HG03571 (cell line): ENCODE measurements around the gene CPD.
"Not testable (repeated sequence)": the region's sequence is repeated elsewhere in the genome, so short reads cannot be mapped to it uniquely, and the experiment has no call there.

Experiments
- ATAC-seq: cut with Tn5 transposase; IDR thresholded peaks from one replicate; pipeline ENCODE4 v1.9.1; 2021; ENCODE audit not compliant: unreplicated experiment

The CPD gene

DNA sequence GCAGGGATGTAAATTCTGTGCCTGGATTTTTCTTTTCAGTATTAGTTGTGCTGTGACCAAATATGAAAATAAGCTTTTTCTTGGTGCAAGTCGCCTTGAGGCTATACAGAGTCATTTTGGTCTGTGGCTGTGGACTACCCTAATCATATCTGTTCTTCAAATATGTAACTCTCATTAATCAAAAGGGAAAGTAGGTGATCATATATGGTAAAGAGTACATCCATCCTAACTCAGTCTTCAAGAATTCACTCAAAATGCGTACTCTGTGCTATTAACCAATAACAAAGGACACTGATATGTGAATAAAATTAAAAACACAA lies 2.6 kb downstream of the CPD start:
- no peak for ATAC-seq

DNA sequence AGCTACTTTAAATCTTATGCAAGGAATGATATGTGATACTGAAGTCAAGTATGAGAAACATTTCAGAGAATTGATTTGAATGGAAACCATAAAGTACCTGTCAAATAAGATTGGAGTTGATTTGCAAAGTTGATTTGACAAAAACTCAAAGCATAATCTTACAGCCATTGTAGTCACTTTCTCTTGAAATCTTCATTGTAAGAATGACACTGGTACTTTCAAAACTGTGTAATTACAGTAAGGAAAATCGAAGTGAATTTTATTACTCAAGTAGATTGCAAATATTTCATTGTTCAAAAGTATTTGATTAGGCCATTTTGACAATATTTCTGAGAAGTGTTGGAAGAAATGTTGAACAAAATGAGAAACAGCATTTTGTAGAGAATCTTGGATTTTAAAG lies 3.6 kb downstream of the CPD start:
- ATAC-seq: no peak

DNA sequence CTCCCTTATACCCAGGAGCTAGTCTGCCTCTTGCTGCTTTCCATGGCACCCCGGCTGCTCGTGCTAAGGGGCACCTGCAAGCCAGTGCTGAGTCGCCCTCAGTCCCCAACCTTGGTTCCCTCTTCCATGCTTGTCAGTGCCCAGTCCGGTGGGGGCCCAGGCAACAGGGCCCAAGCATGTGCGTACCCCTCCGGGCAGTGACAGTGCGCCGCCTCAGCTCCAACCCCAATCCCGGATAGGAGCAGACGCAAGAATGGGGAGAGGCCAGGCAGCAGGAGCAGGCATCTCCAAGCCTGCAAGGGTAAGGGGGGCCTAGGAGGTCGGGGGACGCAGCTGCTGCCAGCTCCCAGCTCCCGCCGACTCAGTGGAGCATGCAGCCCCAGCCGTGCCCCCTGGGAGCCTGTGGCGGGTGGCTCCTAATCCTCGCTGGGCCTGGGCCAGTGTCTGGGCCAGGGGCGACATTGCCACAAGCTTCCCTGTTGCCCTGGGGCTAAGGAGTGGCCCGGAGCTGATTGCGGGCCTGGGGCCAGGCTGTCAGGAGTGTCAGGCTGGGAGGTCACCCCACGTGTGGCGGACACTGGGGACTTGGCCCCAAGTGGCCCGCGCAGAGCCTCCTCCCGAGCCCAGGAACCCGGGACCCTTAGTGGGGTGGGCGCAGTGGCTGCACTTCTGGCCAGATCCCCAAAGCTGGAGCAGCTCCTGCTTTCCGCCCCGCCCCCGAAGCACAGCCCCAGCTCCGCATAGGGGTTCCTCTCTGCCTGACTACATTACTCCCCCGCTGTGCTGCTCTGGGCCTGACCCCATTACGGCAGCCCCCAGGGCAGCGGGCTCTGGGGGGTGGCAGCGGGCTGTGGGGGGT lies 9.8 kb downstream of the CPD start:
- no peak for ATAC-seq

DNA sequence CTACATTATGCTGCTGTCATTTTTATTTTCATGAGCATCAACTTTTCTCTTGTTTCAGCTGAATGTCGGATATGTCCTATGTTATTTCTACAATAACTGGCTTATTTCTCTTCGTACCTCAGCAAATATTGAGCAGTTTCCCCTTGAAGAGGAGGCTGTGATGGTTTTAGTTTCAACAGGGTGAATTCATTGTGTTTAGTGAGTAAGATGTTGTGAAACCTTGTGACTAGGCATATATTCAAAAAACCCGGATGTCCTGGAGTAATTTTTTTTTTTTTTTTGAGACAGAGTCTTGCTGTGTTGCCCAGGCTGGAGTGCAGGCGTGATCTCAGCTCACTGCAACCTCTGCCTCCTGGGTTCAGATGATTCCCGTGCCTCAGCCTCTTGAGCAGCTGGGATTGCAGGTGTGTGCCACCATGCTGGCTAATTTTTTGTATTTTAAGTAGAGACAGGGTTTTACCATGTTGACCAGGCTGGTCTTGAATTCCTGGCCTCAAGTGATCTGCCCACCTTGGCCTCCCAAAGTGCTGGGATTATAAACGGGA lies 11.1 kb downstream of the CPD start:
- no peak for ATAC-seq

DNA sequence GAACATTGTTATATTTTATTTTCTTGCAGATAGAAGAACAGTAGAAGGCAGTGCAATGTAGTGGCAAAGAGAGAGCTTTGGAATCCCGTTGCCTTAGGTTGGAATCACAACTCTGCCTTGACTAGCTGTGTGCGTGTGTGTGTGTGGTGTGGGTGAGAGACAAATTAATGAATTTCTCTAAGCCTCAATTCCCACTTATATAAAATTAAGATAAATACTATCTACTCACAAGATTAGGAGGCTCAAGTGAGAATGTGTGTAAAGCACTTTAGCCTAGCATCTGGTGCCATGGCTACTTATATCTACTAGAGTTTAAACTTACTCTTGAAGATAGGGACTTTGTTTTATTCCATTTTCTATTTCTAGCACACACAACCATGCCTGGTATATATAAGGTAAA lies 12.8 kb downstream of the CPD start:
- no peak for ATAC-seq

DNA sequence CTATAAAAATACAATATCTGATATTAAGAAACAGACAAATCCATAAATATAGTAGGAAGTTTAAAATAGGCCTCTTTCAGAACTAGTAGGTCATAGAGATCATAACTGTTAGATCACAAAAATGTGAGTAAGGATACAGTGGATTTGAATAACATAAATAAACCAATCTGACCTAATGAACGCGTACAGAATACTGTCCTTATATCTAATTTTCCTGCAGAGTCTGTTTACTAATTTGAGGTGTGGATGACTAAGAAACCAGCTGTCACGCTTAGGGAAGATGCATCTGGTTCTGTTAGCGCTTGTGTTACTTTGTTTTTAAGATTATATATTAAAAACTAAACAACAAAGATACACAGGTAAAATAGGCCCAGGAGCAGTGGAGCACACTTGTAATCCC lies 14.8 kb downstream of the CPD start:
- no peak for ATAC-seq

DNA sequence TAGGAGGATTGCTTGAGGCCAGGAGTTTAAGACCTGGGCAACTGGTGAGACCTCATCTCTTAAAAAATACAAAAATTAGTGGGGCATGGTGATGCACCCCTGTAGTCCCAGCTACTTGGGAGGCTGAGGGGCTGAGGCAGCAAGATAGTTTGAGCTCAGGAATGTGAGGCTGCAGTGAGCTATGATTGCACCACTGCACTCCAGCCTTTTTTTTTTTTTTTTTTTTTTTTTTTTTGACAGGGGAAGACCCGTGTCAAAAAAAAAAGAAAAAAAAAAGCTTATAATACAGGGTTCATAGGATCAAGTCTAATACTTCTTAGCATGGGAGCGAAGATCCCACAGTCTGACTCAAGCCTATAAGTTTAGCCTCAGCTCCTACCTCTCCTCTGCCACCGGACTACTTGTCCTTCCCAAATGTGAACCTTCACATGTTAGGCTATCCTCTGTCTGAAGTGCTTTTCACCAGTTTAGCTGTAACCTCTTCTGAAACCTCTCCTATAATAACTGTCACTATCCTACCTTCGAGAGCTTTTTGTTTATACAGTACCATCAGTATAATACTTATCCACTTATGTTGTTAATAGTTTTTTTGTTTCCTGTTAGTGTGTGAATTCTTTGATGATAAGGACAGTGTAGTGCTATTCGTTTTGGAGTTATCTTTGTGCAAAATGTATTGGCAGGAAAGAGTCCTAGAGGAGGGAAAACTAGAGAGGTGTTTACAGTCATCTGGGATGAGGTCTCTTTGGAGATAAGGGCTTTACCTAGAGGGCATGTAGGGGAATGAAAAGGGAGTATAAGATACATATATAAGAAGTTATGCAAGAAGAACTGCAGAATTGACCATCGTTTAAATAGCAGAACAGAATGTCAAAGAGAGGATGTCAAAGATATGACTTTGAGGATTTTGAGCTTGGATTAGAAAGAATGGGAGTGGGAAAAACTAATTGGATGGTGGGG lies 15.5 kb downstream of the CPD start:
- ATAC-seq: no peak

DNA sequence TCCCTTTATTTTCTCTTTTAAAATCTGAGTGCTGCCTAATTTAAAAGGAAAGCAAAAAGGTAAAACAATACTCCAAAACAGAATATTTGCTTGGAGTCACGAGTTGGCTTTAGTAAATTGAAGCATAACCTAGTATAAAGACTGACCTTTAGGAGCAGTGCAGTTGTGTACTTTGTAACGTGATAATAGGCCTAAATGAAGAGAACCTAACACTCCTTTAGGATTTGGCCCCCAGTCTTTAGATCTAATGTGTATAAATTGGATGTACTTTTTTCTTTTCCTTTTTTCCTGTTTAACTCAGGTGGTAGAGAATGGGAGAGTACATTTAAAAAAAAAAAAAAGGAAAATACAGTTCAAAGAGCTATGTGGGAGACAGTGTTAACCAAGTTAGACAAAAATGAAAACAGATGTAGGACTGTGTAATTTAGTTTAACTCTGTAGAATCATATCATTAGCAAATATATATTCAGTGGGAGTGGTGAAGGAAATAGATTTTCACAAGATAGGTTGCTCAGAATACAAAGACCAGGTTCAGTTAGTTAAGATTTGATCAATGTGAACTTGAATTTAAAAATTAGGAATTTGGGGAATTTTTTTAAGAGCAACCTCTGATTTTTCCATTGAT lies 16.8 kb downstream of the CPD start:
- ATAC-seq: no peak

DNA sequence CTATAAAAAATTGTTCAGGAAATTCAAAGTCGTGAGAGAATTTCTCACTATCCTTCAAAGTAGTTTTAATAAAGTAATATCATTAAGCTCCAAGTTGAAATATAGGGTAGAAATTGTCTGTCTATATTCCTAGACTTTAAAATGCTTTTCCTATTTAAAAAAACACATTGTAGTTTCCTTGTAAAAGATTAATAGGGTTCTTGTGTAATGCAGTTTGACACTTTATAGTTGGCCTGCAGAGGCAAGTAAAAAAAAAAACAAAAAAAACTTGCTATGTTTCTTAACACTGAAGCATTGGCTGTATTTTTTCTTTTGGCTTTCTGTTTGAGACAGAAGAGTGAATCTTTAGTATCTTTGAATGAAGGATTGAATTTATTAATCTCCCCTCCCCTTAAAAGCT lies 17.4 kb downstream of the CPD start:
- no peak for ATAC-seq

DNA sequence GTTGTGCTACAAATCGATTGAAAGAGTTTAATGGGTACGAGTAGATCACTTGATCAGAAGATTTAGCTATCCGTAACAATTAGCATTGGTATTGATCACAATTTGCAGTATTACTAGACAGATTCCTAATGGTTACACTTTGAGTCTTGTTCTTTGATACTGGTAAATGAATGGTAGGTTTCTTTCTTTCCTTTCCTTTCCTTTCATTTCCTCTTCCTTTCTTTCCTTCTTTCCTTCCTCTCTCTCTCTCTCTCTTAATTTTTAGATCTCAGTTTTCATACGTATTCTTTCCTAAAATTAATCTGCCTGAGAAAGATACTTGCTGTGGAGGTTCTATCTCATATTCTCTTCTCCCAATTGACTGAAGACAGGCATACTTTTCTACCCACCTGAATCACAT lies 17.9 kb downstream of the CPD start:
- ATAC-seq: no peak

DNA sequence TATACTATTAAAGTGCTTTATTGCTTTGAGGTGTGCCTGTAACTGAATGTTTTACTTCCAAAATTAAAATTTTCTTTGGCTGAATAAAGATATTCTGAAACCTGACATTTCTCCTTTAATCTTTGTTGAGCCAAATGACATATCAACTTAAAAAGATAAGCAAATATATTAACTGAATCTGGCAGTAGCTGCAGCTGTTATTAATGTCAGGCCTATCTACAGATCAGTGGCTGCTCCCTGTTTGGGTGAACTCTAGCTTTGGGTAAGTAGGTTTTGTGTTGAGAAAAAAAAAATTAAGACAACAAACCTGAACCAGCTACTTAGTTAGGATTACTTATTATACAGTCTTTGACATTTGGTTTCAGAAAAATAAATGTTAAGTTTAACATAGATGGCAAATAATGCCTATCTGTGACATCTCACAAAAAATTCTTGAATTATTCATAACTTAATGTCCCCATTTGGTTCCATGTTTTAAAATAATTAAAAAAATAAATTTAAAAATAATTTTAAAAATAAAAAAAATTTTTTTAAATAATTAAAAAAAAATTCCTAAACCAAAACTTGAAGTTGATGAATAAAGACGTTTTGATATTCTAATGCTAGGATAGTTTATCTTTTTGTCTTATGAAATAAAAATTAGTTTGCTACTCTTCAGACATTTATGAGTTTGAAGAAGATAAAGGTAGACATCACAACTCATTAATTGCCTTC lies 19.8 kb downstream of the CPD start:
- no peak for ATAC-seq

DNA sequence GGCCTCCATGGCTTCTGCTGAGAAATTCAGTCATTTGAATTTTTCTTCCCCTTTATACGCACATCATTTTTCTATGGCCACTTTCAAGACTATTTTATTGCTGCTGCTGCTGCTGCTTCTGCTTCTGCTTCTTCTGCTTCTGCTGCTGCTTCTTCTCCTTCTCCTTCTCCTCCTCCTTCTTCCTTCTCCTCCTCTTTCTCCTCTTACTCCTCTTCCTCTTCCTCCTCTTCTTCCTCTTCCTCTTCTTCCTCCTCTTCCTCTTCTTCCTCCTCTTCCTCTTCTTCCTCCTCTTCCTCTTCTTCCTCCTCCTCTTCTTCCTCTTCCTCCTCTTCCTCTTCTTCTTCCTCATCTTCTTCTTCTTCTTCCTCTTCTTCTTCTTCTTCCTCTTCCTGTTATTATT lies 22.4 kb downstream of the CPD start:
- ATAC-seq: no peak

DNA sequence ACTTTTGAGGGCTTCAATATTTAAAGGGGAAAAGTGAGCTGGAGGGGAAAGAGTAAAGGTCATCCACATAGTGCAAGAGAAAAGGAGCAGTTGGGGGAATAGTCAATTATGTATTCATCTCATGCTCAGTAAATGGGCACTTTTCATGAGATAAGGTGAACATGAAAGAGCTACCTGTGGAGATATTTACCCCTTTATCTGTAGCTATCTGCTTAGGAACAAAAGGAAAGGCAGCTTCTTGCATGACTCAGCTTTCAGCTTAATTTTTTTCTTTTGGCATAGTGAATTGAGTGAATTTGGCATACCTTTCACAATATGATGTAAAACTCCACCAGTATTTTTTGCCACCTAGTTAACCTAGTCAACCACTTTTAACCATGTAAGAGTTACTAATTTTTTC lies 26.4 kb downstream of the CPD start:
- ATAC-seq: no peak

DNA sequence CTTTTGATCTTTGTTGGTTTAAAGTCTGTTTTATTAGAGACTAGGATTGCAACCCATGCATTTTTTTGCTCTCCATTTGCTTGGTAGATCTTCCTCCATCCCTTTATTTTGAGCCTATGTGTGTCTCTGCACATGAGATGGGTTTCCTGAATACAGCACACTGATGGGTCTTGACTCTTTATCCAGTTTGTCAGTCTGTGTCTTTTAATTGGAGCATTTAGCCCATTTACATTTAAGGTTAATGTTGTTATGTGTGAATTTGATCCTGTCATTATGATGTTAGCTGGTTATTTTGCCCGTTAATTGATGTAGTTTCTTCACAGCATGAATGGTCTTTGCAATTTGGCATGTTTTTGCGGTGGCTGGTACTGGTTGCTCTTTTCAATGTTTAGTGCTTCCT lies 31.9 kb downstream of the CPD start:
- not testable (repeated sequence) for ATAC-seq

DNA sequence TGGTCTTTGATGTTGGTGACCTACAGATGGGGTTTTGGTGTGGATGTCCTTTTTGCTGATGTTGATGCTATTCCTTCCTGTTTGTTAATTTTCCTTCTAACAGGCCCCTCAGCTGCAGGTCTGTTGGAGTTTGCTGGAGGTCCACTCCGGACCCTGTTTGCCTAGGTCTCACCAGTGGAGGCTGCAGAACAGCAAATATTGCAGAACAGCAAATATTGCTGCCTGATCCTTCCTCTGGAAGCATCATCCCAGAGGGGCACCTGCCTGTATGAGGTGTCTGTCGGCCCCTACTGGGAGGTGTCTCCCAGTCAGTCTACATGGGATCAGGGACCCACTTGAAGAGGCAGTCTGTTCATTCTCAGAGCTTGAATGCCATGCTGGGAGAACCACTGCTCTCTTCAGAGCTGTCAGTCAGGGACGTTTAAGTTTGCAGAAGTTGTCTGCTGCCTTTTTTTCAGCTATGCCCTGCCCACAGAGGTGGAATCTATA lies 33.3 kb downstream of the CPD start:
- not testable (repeated sequence) for ATAC-seq

DNA sequence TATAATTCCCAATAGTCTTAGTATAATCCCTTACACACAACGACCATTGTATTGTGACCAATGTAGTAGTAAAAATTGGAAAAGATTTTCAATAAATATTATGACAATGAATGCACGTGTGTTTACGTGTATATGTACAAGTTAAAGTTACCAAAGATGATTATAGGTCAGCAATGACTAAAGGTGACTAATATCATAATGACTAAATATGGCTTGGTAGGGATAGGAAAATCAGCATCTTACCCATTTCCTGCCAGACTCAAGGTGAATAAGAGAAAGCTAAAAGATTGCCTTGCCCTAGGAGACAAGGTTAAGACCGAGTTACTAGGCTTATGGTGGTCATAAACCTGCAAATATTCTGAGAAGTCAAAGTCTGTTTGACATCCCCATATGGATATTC lies 34.4 kb downstream of the CPD start:
- ATAC-seq: no peak

DNA sequence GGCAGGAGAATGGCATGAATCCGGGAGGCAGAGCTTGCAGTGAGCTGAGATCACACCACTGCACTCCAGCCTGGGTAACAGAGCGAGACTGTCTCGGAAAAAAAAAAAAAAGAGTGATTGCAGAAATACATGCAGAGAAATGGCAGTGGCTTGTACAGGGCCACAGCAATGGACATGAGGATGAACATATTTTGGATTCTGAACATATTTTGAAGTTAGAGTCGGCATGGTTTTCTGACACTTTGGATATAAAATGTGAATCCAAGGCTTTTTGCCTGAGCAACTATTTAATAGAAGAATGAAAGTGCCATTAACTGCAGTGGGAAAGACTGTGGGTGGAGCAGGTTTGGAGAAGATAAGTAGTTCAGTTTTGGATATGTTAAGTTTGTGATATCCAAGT lies 35.8 kb downstream of the CPD start:
- ATAC-seq: no peak

DNA sequence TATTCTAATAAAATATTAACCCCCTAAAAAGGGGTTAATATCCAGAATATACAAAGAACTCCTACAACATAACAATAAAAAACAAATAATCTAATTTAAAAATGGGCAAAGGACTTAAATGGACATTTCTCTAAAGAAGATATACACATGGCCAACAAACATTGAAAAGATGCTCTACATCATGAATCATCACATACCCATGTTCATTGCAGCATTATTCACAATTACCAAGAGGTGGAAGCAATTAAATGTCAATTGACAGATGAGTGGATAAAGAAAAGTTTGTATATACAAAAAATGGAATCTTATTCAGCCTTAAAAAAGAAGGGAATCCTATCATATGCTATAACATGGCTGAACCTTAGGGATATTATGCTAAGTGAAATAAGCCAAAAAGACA lies 36.8 kb downstream of the CPD start:
- ATAC-seq: no peak

DNA sequence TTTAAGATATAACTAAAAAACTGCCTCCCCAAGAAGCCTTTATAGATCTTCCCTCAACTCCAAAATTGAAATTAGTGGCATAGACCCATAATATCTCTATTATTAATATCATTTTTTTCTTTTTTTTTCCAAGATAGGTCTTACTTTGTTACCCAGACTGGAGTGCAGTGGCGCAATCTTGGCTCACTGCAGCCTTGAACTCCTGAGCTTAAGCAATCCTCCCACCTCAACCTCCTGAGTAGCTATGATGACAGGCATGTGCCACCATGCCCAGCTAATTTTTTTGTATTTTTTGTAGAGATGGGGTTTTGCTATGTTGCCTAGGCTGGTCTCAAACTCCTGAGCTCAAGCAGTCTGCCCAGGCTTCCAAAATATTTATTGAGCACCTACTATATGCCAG lies 39.3 kb downstream of the CPD start:
- not testable (repeated sequence) for ATAC-seq

DNA sequence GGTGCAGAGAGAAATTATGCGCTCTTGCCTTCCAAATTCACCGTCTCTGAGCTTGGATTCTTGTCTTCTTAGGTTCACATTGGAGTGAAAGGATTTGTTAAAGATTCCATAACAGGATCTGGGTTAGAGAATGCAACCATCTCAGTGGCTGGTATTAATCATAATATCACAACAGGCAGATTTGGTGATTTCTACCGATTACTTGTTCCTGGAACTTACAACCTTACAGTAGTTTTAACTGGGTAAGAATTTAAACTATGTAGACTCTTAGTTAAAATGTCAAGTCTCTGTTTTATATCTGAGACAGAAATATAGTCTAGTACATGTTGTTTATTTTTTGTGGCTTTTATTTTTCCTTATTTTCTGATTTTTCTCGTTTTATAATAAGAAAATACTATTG lies 42.9 kb downstream of the CPD start:
- no peak for ATAC-seq

DNA sequence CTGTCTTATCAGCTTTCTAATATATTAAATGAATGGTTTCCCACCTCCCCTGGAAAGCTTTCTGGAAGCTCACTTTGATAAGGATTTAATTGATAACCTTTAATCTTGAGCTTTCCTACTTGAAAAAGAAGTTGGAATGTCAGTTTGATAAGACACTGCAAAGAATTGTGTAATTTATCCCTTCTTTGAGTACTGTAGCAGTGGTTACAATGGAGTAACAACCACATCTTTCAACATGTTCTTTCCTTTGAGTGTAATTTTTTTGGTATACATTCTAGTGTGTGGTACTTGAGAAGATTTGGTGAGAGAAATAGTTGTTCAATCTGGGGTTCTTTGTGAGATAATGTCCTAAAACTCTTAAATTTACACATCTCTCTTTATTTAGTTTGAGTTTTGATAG lies 43.4 kb downstream of the CPD start:
- ATAC-seq: no peak
